H1 (cell line): ENCODE data around the gene OTOS. TPM values are rescaled to one million over a fixed set of nuclear protein-coding genes. Genes with fewer than 3 reads are reported as not detected.

ENCODE experiments used
- CTCF ChIA-PET: fragments of 300-600 bp; sonication (Branson Sonifier 250); formaldehyde crosslinking; loops from one replicate; lab custom pipeline; 2021; ENCODE audit not compliant: partially characterized antibody; lab: Charles Lee
- POLR2A ChIA-PET: fragments of 300-600 bp; sonication (Branson Sonifier 250); formaldehyde crosslinking; loops from one replicate; lab custom pipeline; 2021; ENCODE audit warnings: inconsistent platforms; ENCODE audit not compliant: partially characterized antibody; lab: Charles Lee
- DNase-seq, 2 experiments: peaks; one replicate each; pipeline versions ENCODE4 v3.0.0 to v3.0.0-alpha.2; 2010 to 2022; ENCODE audit warnings: low spot score in 2 of 2, low read depth in 1 of 2, mixed read lengths in 1 of 2
- FAIRE-seq: peaks from 2 replicates; lab custom pipeline; 2011; peaks lifted over from hg19 to GRCh38; lab: Jason Lieb, UNC
- H2AFZ ChIP-seq: 2 replicates; pipeline ENCODE4 v1.8.1; 2012; ENCODE audit warnings: low read length, inconsistent platforms
- H2AK5ac ChIP-seq: 2 replicates; pipeline ENCODE4 v1.6.1; 2013; ENCODE audit warnings: low read depth, low read length
- H2BK120ac ChIP-seq: replicated peaks from 2 replicates; pipeline ENCODE3; 2013; ENCODE audit warnings: low read depth, low read length, inconsistent platforms
- H2BK12ac ChIP-seq: 2 replicates; pipeline ENCODE4 v1.6.1; 2013; ENCODE audit warnings: low read depth, low read length
- H2BK15ac ChIP-seq: 2 replicates; pipeline ENCODE4 v1.6.1; 2013; ENCODE audit warnings: low read length
- H2BK20ac ChIP-seq: 2 replicates; pipeline ENCODE4 v1.6.1; 2013; ENCODE audit warnings: low read length
- H2BK5ac ChIP-seq: 2 replicates; pipeline ENCODE4 v1.6.1; 2013; ENCODE audit warnings: low read depth, low read length
- H3K14ac ChIP-seq: 2 replicates; pipeline ENCODE4 v1.6.1; 2013; ENCODE audit warnings: inconsistent platforms; ENCODE audit not compliant: insufficient read length
- H3K18ac ChIP-seq: 2 replicates; pipeline ENCODE4 v1.6.1; 2013; ENCODE audit warnings: low read length; ENCODE audit errors: extremely low read depth
- H3K23ac ChIP-seq: 2 replicates; pipeline ENCODE4 v1.6.1; 2013; ENCODE audit warnings: inconsistent platforms; ENCODE audit not compliant: insufficient read length
- H3K23me2 ChIP-seq: 2 replicates; pipeline ENCODE4 v1.6.1; 2013; ENCODE audit warnings: low read depth, low read length
- H3K27ac ChIP-seq: 2 replicates; pipeline ENCODE4 v1.6.1; 2011; ENCODE audit warnings: low read depth, low read length, inconsistent platforms
- H3K27me3 ChIP-seq, 4 experiments: replicated peaks in 1 of 4; 1 replicate in 1 of 4; 2 replicates in 3 of 4; pipeline versions ENCODE4 v1.6.1 to v1.8.1; 2011 to 2013; ENCODE audit warnings: low read length in 3 of 4, mild to moderate bottlenecking in 3 of 4, inconsistent platforms in 2 of 4, mixed read lengths in 2 of 4, moderate library complexity in 1 of 4; ENCODE audit not compliant: control insufficient read depth in 3 of 4, insufficient read depth in 3 of 4; ENCODE audit errors: extremely low read depth in 1 of 4
- H3K36me3 ChIP-seq, 4 experiments: 2 replicates each; pipeline versions ENCODE4 v1.6.1 to v1.8.1; 2011 to 2013; ENCODE audit warnings: mild to moderate bottlenecking in 4 of 4, low read length in 3 of 4, moderate library complexity in 2 of 4, control low read depth in 1 of 4, inconsistent platforms in 1 of 4; ENCODE audit not compliant: insufficient read depth in 4 of 4, control insufficient read depth in 2 of 4
- H3K4ac ChIP-seq: replicated peaks from 2 replicates; pipeline ENCODE3; 2013; ENCODE audit warnings: low read length, low read depth, mixed read lengths, inconsistent platforms; ENCODE audit not compliant: insufficient read length
- H3K4me1 ChIP-seq, 4 experiments: replicated peaks in 1 of 4; 1 replicate in 1 of 4; 2 replicates in 3 of 4; pipeline versions ENCODE4 v1.6.1 to v1.8.1; 2011 to 2013; ENCODE audit warnings: low read length in 3 of 4, inconsistent platforms in 2 of 4, mixed read lengths in 1 of 4; ENCODE audit not compliant: insufficient read depth in 4 of 4, control insufficient read depth in 3 of 4
- H3K4me2 ChIP-seq, 2 experiments: 2 replicates each; pipeline versions ENCODE4 v1.6.1 to v1.8.1; 2011 to 2013; ENCODE audit warnings: low read depth in 2 of 2, low read length in 2 of 2, control low read depth in 1 of 2, inconsistent platforms in 1 of 2, mild to moderate bottlenecking in 1 of 2; ENCODE audit not compliant: insufficient read depth in 1 of 2
- H3K4me3 ChIP-seq, 4 experiments: fragments of 200-600, 300-600 bp in 1 of 4; sonication (generic), shearing (Covaris generic), sonication (Bioruptor Twin) in 1 of 4; 2 replicates each; pipeline versions ENCODE4 v1.5.1 to v1.8.1; 2011 to 2016; ENCODE audit warnings: low read length in 4 of 4, low read depth in 3 of 4, control low read depth in 2 of 4, inconsistent platforms in 2 of 4, mild to moderate bottlenecking in 2 of 4, mixed read lengths in 1 of 4, moderate library complexity in 1 of 4; ENCODE audit not compliant: insufficient read depth in 2 of 4; ENCODE audit errors: extremely low read depth in 1 of 4
- H3K56ac ChIP-seq: replicated peaks from 2 replicates; pipeline ENCODE3; 2013; ENCODE audit warnings: low read depth, mild to moderate bottlenecking, mixed read lengths, low read length, inconsistent platforms; ENCODE audit not compliant: insufficient read length
- H3K79me1 ChIP-seq: 2 replicates; pipeline ENCODE4 v1.6.1; 2013; ENCODE audit warnings: low read depth, low read length, control low read depth
- H3K79me2 ChIP-seq, 2 experiments: 2 replicates each; pipeline versions ENCODE4 v1.6.1 to v1.8.1; 2012 to 2013; ENCODE audit warnings: low read length in 2 of 2, mild to moderate bottlenecking in 2 of 2, inconsistent platforms in 1 of 2; ENCODE audit not compliant: insufficient read depth in 2 of 2, control insufficient read depth in 1 of 2
- H3K9ac ChIP-seq, 4 experiments: replicated peaks in 1 of 4; 1 replicate in 1 of 4; 2 replicates in 3 of 4; pipeline versions ENCODE4 v1.6.1 to v1.8.1; 2011 to 2013; ENCODE audit warnings: low read depth in 3 of 4, low read length in 3 of 4, control low read depth in 2 of 4, mild to moderate bottlenecking in 2 of 4, moderate library complexity in 2 of 4, inconsistent platforms in 1 of 4; ENCODE audit errors: extremely low read depth in 1 of 4
- H3K9me3 ChIP-seq, 2 experiments: 2 replicates each; pipeline versions ENCODE4 v1.6.1 to v1.8.1; 2012 to 2013; ENCODE audit warnings: mild to moderate bottlenecking in 2 of 2, moderate library complexity in 2 of 2, control low read depth in 1 of 2, inconsistent platforms in 1 of 2, low read depth in 1 of 2, low read length in 1 of 2, mixed read lengths in 1 of 2; ENCODE audit not compliant: insufficient read depth in 2 of 2
- H4K20me1 ChIP-seq, 2 experiments: replicated peaks in 1 of 2; 2 replicates each; pipeline versions ENCODE3 to v1.8.1; 2011 to 2013; ENCODE audit warnings: inconsistent platforms in 2 of 2, low read length in 2 of 2, mild to moderate bottlenecking in 1 of 2; ENCODE audit not compliant: insufficient read depth in 2 of 2, control insufficient read depth in 1 of 2
- H4K5ac ChIP-seq: 2 replicates; pipeline ENCODE4 v1.6.1; 2013; ENCODE audit warnings: low read length, low read depth, mixed read lengths, inconsistent platforms; ENCODE audit not compliant: insufficient read length
- H4K8ac ChIP-seq: 2 replicates; pipeline ENCODE4 v1.8.0; 2013; ENCODE audit warnings: mild to moderate bottlenecking, moderate library complexity, low read length, inconsistent platforms; ENCODE audit not compliant: insufficient read depth; ENCODE audit errors: extremely low read depth
- H4K91ac ChIP-seq: replicated peaks from 2 replicates; pipeline ENCODE3; 2013; ENCODE audit warnings: low read length, mixed read lengths, inconsistent platforms; ENCODE audit not compliant: insufficient read length
- ASH2L ChIP-seq: fragments of 200-600, 300-600 bp; sonication (generic); IDR thresholded peaks from one replicate; pipeline ENCODE4 v1.7.1; 2017; ENCODE audit warnings: low read length
- EGR1 ChIP-seq: IDR thresholded peaks from 2 replicates; pipeline ENCODE4 v1.6.1; 2011; ENCODE audit warnings: low read depth, low read length, borderline replicate concordance
- POU5F1 ChIP-seq: IDR thresholded peaks from 2 replicates; pipeline ENCODE4 v1.6.1; 2011; ENCODE audit warnings: low read depth, mild to moderate bottlenecking, low read length, moderate library complexity
- WGBS, 2 experiments: shearing (Covaris generic) in 1 of 2; methylation state at CpG; one replicate each; pipeline versions ENCODE4 v1.1.6 to v1.1.7; 2013 to 2015; ENCODE audit warnings: low lambda C conversion rate in 2 of 2, mixed read lengths in 2 of 2, inconsistent platforms in 1 of 2, low coverage in 1 of 2, missing lambda C conversion rate in 1 of 2; ENCODE audit not compliant: insufficient replicate concordance in 2 of 2, insufficient coverage in 1 of 2, insufficient read length in 1 of 2; ENCODE audit errors: extremely low coverage in 1 of 2, missing lambda C conversion rate in 1 of 2; 5-methylcytosine and 5-hydroxymethylcytosine counted together
- polyA plus RNA-seq, 7 experiments: library from polyadenylated mRNA; depleted of rRNA in 3 of 7; stranded (reverse) in 5 of 7; unstranded in 2 of 7; fragments of >200 nt in 5 of 7; fragments of 200-250 nt in 2 of 7; gene quantifications; 1 replicate in 5 of 7; 2 replicates in 1 of 7; 4 replicates in 1 of 7; pipeline versions ENCODE4 v1.2.1 to v1.2.3, GENCODE V29; 2011 to 2013; ENCODE audit warnings: missing spikeins in 2 of 7, mixed read lengths in 2 of 7
- total RNA-seq: library from RNA; stranded (reverse); fragmentation: NEBNext Ultra II Directional; extraction: Animal tissue kit (Norgen Biotek cat#: 25700); gene quantifications from 2 replicates; pipeline ENCODE4 v1.2.1, GENCODE V29; 2021
- TF ChIP-seq, protein P1 (sequence below): IDR thresholded peaks from 2 replicates; pipeline ENCODE4 v1.6.1; 2012; ENCODE audit warnings: inconsistent platforms

Gene OTOS
- total and polyA plus RNA-seq, 2 of the 8 experiments (the other 6 are each of a cell fraction or from before 2014, with no cell fraction given) = 0.17 TPM; not detected in 1

DNA sequence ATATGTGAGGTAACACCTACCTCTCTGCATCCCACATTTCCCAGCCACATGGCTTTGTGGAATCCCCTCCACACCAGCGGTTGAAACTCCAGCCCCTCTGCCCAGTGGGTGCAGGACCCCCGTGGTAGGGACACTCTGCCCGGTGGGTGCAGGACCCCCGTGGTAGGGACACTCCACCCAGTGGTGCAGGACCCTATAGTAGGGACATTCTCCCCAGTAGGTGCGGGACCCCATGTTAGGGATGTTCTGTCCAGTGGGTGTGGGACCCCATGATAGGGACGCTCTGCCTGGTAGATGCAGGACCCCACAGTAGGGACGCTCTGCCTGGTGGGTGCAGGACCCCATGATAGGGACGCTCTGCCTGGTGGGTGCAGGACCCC is 15.8 kb downstream of the OTOS start:
- Histone ChIP-seq H2AK5ac (no peak overlapping the region), H3K27ac (no peak overlapping the region), H2BK12ac (no peak overlapping the region), H3K4me1 (no peaks in the 10 kb centered on the region), H3K56ac (no peak overlapping the region), H3K14ac (no peak overlapping the region), H3K79me1 (no peaks in the 10 kb centered on the region), H3K79me2 (no peaks in the 10 kb centered on the region), H2BK120ac (no peak overlapping the region), H4K20me1 (peaks cover 3 to 6% of the 10 kb centered on the region in 2 experiments), H2BK5ac (no peak overlapping the region), H3K18ac (no peak overlapping the region), H3K4me2 (no peak overlapping the region), H2AFZ (no peak overlapping the region), H4K5ac (no peak overlapping the region), H3K23me2 (no peaks in the 10 kb centered on the region; the same call in 1 of the 2 replicates), H3K23ac (no peak overlapping the region), H2BK20ac (no peak overlapping the region), H4K8ac (no peak overlapping the region), H3K9me3 (no peaks in the 10 kb centered on the region), H4K91ac (no peak overlapping the region), H3K4me3 (no peak overlapping the region), H3K4ac (no peak overlapping the region), H3K9ac (no peak overlapping the region), H3K36me3 (peaks cover 5 to 28% (median 21%) of the 10 kb centered on the region in 4 experiments), H2BK15ac (no peak overlapping the region), H3K27me3 (no peaks in the 10 kb centered on the region)
- FAIRE-seq (no peak), DNase-seq (no peak)
- 98% methylated on average over 8 of the region's 8 CpGs; no CpG with 5 or more reads in 1 of the 2 experiments for WGBS, 2 experiments
- TF ChIP-seq, protein P1, sequence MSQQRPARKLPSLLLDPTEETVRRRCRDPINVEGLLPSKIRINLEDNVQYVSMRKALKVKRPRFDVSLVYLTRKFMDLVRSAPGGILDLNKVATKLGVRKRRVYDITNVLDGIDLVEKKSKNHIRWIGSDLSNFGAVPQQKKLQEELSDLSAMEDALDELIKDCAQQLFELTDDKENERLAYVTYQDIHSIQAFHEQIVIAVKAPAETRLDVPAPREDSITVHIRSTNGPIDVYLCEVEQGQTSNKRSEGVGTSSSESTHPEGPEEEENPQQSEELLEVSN = no peak
- TF ChIP-seq POU5F1 (no peak), ASH2L (no peak), EGR1 (no peak)
- CTCF ChIA-PET = no interaction called here
- POLR2A ChIA-PET = no interaction called here
